ENCODE measurements around the gene SF3A1. TPM values are rescaled to one million over a fixed set of nuclear protein-coding genes. Genes with fewer than 3 reads are reported as not detected.

Gene SF3A1
- total and polyA plus RNA-seq, 2 donors (not counting 1 experiment from before 2014, with no cell fraction given), result 17.0 to 22.9 TPM

DNA sequence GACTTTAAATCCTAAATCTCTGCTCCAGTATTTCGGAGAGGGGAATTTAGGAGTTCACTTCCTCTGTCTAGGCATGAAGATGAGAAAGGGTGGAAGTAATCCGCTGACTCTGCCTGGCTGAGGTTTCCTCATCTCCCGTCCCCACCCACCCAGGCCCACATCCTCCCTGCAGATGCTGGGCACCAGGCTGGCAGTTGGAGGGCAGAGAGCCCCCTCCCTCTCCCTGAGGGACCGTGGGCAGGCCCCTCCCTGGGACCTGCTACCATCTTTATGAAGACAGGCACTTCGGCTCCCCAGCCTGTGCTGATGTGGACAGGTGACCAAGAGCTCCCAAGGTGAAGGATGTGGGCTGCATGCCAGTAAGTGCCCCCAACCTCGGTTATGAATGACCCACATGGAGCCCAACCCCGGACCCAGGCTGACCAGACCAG is 74.1 kb downstream of the SF3A1 start:
- no peak overlapping the region for H3K4me3 ChIP-seq (replicated peaks in 1 of 4; ENCODE audit: control extremely low read depth in 1 of 4, insufficient read depth in 1 of 4, low read depth in 3 of 4, low read length in 4 of 4)
- peaks cover 2% of the 10 kb centered on the region for H3K4me1 ChIP-seq (ENCODE audit: control insufficient read depth, extremely low read depth, insufficient read depth, low read length)
- H4K20me1 ChIP-seq (ENCODE audit: control insufficient read depth, extremely low read depth, insufficient read depth, low read length), result no peaks in the 10 kb centered on the region
- H3K36me3 ChIP-seq (ENCODE audit: control insufficient read depth, insufficient read depth, low read length), result no peaks in the 10 kb centered on the region
- H3K4me2 ChIP-seq (ENCODE audit: extremely low read depth, insufficient read depth, low read length), result no peak overlapping the region
- no peak for DNase-seq (ENCODE audit: low read depth in 2 of 2)
- H3K79me2 ChIP-seq (ENCODE audit: control insufficient read depth, insufficient read depth, low read length), result no peaks in the 10 kb centered on the region
- no peaks in the 10 kb centered on the region for H3K9me3 ChIP-seq (ENCODE audit: control insufficient read depth, insufficient read depth, low read depth, low read length)
- no peak overlapping the region for H3K9ac ChIP-seq (ENCODE audit: insufficient read depth, low read length)
- no peak overlapping the region for H2AFZ ChIP-seq (ENCODE audit: low read length)
- no peaks in the 10 kb centered on the region for H3K27me3 ChIP-seq (ENCODE audit: control insufficient read depth, insufficient read depth, low read length)
- TF ChIP-seq EZH2 (IDR thresholded peaks at IDR 0.05; ENCODE audit: low read length, missing control alignments) (no peak), CTCF (conservative IDR thresholded peaks at IDR 0.05 in 1 of 2, IDR thresholded peaks at IDR 0.05 in 1 of 2; ENCODE audit: low read depth in 1 of 2, low read length in 2 of 2) (no peak)
- no peak overlapping the region for H3K27ac ChIP-seq (ENCODE audit: insufficient read depth, low read length)

Other genes with a start within 250 kb of the SF3A1 start
- 3.6 and 11.2 TPM in 2 replicates for gene LIF, start 110.1 kb downstream of the SF3A1 start, total RNA-seq
- gene LIF, start 110.1 kb downstream of the SF3A1 start, polyA plus RNA-seq, result 4.5 and 19.6 TPM in 2 replicates
- not detected in 2 replicates for gene OSM, start 90.0 kb downstream of the SF3A1 start, total RNA-seq
- not detected in 2 replicates for gene OSM, start 90.0 kb downstream of the SF3A1 start, polyA plus RNA-seq
- gene CASTOR1, start 67.4 kb downstream of the SF3A1 start, total RNA-seq, result 5.0 and 5.6 TPM in 2 replicates
- gene CASTOR1, start 67.4 kb downstream of the SF3A1 start, polyA plus RNA-seq, result 2.7 and 3.4 TPM in 2 replicates
- 8.5 and 11.7 TPM in 2 replicates for gene TBC1D10A, start 30.0 kb downstream of the SF3A1 start, total RNA-seq
- gene TBC1D10A, start 30.0 kb downstream of the SF3A1 start, polyA plus RNA-seq, result 9.2 and 10.8 TPM in 2 replicates
- 1.0 and 1.5 TPM in 2 replicates for gene CCDC157, start 113 bp upstream of the SF3A1 start, total RNA-seq
- gene CCDC157, start 113 bp upstream of the SF3A1 start, polyA plus RNA-seq, result 0.77 and 1.1 TPM in 2 replicates
- 20.3 and 30.2 TPM in 2 replicates for gene RNF215, start 30.5 kb upstream of the SF3A1 start, total RNA-seq
- 4.2 and 5.3 TPM in 2 replicates for gene RNF215, start 30.5 kb upstream of the SF3A1 start, polyA plus RNA-seq
- gene SEC14L2, start 40.1 kb upstream of the SF3A1 start, total RNA-seq, result 4.9 and 5.8 TPM in 2 replicates
- 10.2 and 17.3 TPM in 2 replicates for gene SEC14L2, start 40.1 kb upstream of the SF3A1 start, polyA plus RNA-seq
- gene MTFP1, start 68.9 kb upstream of the SF3A1 start, total RNA-seq, result 2.5 and 4.6 TPM in 2 replicates
- gene MTFP1, start 68.9 kb upstream of the SF3A1 start, polyA plus RNA-seq, result 3.8 and 5.8 TPM in 2 replicates
- gene SEC14L3, start 115.1 kb upstream of the SF3A1 start, total RNA-seq, result not detected in 2 replicates
- gene SEC14L3, start 115.1 kb upstream of the SF3A1 start, polyA plus RNA-seq, result not detected in 2 replicates
- under 0.01 and 0.66 TPM in 2 replicates for gene SEC14L4, start 148.8 kb upstream of the SF3A1 start, total RNA-seq
- 0.03 and 0.08 TPM in 2 replicates for gene SEC14L4, start 148.8 kb upstream of the SF3A1 start, polyA plus RNA-seq
- under 0.01 and 0.66 TPM in 2 replicates for gene SEC14L6, start 189.8 kb upstream of the SF3A1 start, total RNA-seq
- 0.12 and 0.21 TPM in 2 replicates for gene SEC14L6, start 189.8 kb upstream of the SF3A1 start, polyA plus RNA-seq
- 0.17 TPM in 1 of 2 replicates, not detected in the other for gene GAL3ST1, start 217.8 kb upstream of the SF3A1 start, total RNA-seq
- 0.03 and 0.06 TPM in 2 replicates for gene GAL3ST1, start 217.8 kb upstream of the SF3A1 start, polyA plus RNA-seq
- 61.3 and 69.1 TPM in 2 replicates for gene PES1, start 235.0 kb upstream of the SF3A1 start, total RNA-seq
- gene PES1, start 235.0 kb upstream of the SF3A1 start, polyA plus RNA-seq, result 51.2 and 89.0 TPM in 2 replicates

Data from fibroblast of lung (primary cell).